ENCODE results near the gene SLC39A11.

- TF ChIP-seq CTCF (conservative IDR thresholded peaks at IDR 0.05 in 1 of 2, IDR thresholded peaks at IDR 0.05 in 1 of 2; ENCODE audit: low read depth in 1 of 2, low read length in 2 of 2) (no peak), EZH2 (IDR thresholded peaks at IDR 0.05; ENCODE audit: low read length, missing control alignments) (no peak)
Measured at GRCh38 chr17:72761431-72761830, 331.1 kb downstream of the SLC39A11 start.

Data from fibroblast of lung (primary cell).